ENCODE measurements around the gene STYX.

DNA sequence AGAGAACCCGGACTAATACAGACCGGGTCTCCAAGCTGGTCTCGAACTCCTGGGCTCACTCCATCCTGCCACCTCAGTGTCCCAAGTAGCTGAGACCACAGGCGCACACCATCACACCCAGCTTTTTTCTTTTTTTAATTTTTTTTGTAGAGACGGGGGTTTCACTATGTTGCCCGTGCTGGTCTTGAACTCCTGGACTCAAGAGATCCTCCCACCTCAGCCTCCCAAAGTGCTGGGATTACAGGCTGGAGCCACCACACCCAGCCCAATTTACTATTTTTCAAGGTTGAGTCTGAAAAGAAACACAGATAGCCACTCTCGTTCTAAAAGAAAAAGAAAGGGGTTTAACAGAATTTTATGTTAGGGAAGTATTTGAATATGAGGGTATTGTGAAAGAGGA lies 36.4 kb upstream of the STYX start:
- TF ChIP-seq, protein P1, sequence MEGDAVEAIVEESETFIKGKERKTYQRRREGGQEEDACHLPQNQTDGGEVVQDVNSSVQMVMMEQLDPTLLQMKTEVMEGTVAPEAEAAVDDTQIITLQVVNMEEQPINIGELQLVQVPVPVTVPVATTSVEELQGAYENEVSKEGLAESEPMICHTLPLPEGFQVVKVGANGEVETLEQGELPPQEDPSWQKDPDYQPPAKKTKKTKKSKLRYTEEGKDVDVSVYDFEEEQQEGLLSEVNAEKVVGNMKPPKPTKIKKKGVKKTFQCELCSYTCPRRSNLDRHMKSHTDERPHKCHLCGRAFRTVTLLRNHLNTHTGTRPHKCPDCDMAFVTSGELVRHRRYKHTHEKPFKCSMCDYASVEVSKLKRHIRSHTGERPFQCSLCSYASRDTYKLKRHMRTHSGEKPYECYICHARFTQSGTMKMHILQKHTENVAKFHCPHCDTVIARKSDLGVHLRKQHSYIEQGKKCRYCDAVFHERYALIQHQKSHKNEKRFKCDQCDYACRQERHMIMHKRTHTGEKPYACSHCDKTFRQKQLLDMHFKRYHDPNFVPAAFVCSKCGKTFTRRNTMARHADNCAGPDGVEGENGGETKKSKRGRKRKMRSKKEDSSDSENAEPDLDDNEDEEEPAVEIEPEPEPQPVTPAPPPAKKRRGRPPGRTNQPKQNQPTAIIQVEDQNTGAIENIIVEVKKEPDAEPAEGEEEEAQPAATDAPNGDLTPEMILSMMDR (conservative IDR thresholded peaks at IDR 0.05; ENCODE audit: low read depth, low read length) = no peak
- TF ChIP-seq EZH2 (IDR thresholded peaks at IDR 0.05; ENCODE audit: low read length, unreplicated experiment) = no peak
